ENCODE measurements around the gene C15orf61. TPM values are rescaled to one million over a fixed set of nuclear protein-coding genes. Genes with fewer than 3 reads are reported as not detected.

The C15orf61 gene
- total and polyA plus RNA-seq, 2 donors (not counting 1 experiment from before 2014, with no cell fraction given) = 6.1 to 6.3 TPM

- no peaks in the 10 kb centered on the region for H3K9me3 ChIP-seq (ENCODE audit: control extremely low read depth in 1 of 3, control insufficient read depth in 2 of 3, insufficient read depth in 1 of 3, low read length in 2 of 3)
- TF ChIP-seq CTCF (IDR thresholded peaks at IDR 0.05) = no peak
- no peak for TF ChIP-seq EZH2 (IDR thresholded peaks at IDR 0.05; ENCODE audit: borderline replicate concordance, insufficient read depth, low read depth, low read length, poor library complexity, severe bottlenecking)
- H3K27ac Mint-ChIP-seq = no peak overlapping the region
- no peak for ATAC-seq (ENCODE audit: low read depth)
- H3K9me3 Mint-ChIP-seq (ENCODE audit: insufficient read depth) = no peaks in the 10 kb centered on the region
- peak; percentile 21 for DNase-seq
- intact Hi-C loops (cut with micrococcal nuclease) = no loop called here
- no peaks in the 10 kb centered on the region for H3K27me3 Mint-ChIP-seq
- no peaks in the 10 kb centered on the region for H3K79me2 ChIP-seq (ENCODE audit: control insufficient read depth, insufficient read depth, low read length)
- WGBS (ENCODE audit: insufficient coverage) = 100% methylated on average over 1 of the region's 11 CpGs
- H3K36me3 ChIP-seq (replicated peaks in 1 of 2; ENCODE audit: control extremely low read depth in 1 of 2, control insufficient read depth in 1 of 2, extremely low read depth in 1 of 2, insufficient read depth in 2 of 2, low read length in 1 of 2) = no peaks in the 10 kb centered on the region
- no peak overlapping the region for H3K4me3 ChIP-seq (ENCODE audit: control extremely low read depth in 1 of 5, extremely low read depth in 1 of 5, insufficient read depth in 1 of 5, low read depth in 2 of 5, low read length in 4 of 5)
- H3K4me2 ChIP-seq (replicated peaks; ENCODE audit: low read depth, low read length, poor library complexity, severe bottlenecking) = peak overlapping the region; percentile 35
- POLR2A ChIA-PET = interaction anchor here (1.5 kb wide), 1 partner anchor 15 kb away, joined by 3 read pairs; no protein-coding TSS in a partner anchor
- H3K27me3 ChIP-seq (replicated peaks in 1 of 4; ENCODE audit: control extremely low read depth in 1 of 4, control insufficient read depth in 3 of 4, insufficient read depth in 4 of 4, low read length in 3 of 4) = no peaks in the 10 kb centered on the region
- H3K4me3 Mint-ChIP-seq = no peak overlapping the region
- CTCF ChIA-PET = no interaction called here
- H4K20me1 ChIP-seq (ENCODE audit: control insufficient read depth, insufficient read depth, low read length, poor library complexity, severe bottlenecking) = no peaks in the 10 kb centered on the region
- peaks cover 12 to 13% of the 10 kb centered on the region in 2 donors for H3K4me1 ChIP-seq (ENCODE audit: control insufficient read depth in 2 of 2, insufficient read depth in 2 of 2, low read length in 2 of 2)
- no peak overlapping the region for H3K27ac ChIP-seq (ENCODE audit: low read length in 2 of 2)
- H3K9ac ChIP-seq (ENCODE audit: low read length) = no peak overlapping the region
- no peak overlapping the region for H2AFZ ChIP-seq (ENCODE audit: insufficient read depth, low read depth, low read length, poor library complexity, severe bottlenecking)
- H3K4me1 Mint-ChIP-seq = peaks cover 18% of the 10 kb centered on the region
Observed at GRCh38 chr15:67506775-67507747, 13.9 kb upstream of the C15orf61 start.

GRCh38 chr15:67508407-67508806 lies 12.5 kb upstream of the C15orf61 start:
- Histone ChIP-seq H3K4me3 (ENCODE audit: control extremely low read depth in 1 of 5, extremely low read depth in 1 of 5, insufficient read depth in 1 of 5, low read depth in 2 of 5, low read length in 4 of 5) (no peak overlapping the region), H3K9me3 (ENCODE audit: control extremely low read depth in 1 of 3, control insufficient read depth in 2 of 3, insufficient read depth in 1 of 3, low read length in 2 of 3) (no peaks in the 10 kb centered on the region), H3K79me2 (ENCODE audit: control insufficient read depth, insufficient read depth, low read length) (no peaks in the 10 kb centered on the region), H4K20me1 (ENCODE audit: control insufficient read depth, insufficient read depth, low read length, poor library complexity, severe bottlenecking) (no peaks in the 10 kb centered on the region), H3K36me3 (replicated peaks in 1 of 2; ENCODE audit: control extremely low read depth in 1 of 2, control insufficient read depth in 1 of 2, extremely low read depth in 1 of 2, insufficient read depth in 2 of 2, low read length in 1 of 2) (no peaks in the 10 kb centered on the region), H3K9ac (ENCODE audit: low read length) (no peak overlapping the region), H3K27me3 (replicated peaks in 1 of 4; ENCODE audit: control extremely low read depth in 1 of 4, control insufficient read depth in 3 of 4, insufficient read depth in 4 of 4, low read length in 3 of 4) (no peaks in the 10 kb centered on the region), H3K27ac (ENCODE audit: low read length in 2 of 2) (no peak overlapping the region), H2AFZ (ENCODE audit: insufficient read depth, low read depth, low read length, poor library complexity, severe bottlenecking) (no peak overlapping the region), H3K4me1 (ENCODE audit: control insufficient read depth in 2 of 2, insufficient read depth in 2 of 2, low read length in 2 of 2) (peaks cover 12% of the 10 kb centered on the region in 2 donors), H3K4me2 (replicated peaks; ENCODE audit: low read depth, low read length, poor library complexity, severe bottlenecking) (no peak overlapping the region)
- WGBS (ENCODE audit: insufficient coverage) = 92% methylated on average over 2 of the region's 3 CpGs
- TF ChIP-seq EZH2 (IDR thresholded peaks at IDR 0.05; ENCODE audit: borderline replicate concordance, insufficient read depth, low read depth, low read length, poor library complexity, severe bottlenecking) (no peak), CTCF (IDR thresholded peaks at IDR 0.05) (no peak)
- H3K27me3 Mint-ChIP-seq = no peaks in the 10 kb centered on the region
- ChIA-PET POLR2A (no interaction called here), CTCF (no interaction called here)
- H3K9me3 Mint-ChIP-seq (ENCODE audit: insufficient read depth) = no peaks in the 10 kb centered on the region
- ATAC-seq (ENCODE audit: low read depth) (no peak), DNase-seq (no peak)
- H3K27ac Mint-ChIP-seq = peak overlapping the region; percentile 13
- intact Hi-C loops (cut with micrococcal nuclease) = no loop called here
- peaks cover 15% of the 10 kb centered on the region for H3K4me1 Mint-ChIP-seq
- H3K4me3 Mint-ChIP-seq = no peak overlapping the region

All from B cell (primary cell).